ENCODE data around the gene AARS2.

DNA sequence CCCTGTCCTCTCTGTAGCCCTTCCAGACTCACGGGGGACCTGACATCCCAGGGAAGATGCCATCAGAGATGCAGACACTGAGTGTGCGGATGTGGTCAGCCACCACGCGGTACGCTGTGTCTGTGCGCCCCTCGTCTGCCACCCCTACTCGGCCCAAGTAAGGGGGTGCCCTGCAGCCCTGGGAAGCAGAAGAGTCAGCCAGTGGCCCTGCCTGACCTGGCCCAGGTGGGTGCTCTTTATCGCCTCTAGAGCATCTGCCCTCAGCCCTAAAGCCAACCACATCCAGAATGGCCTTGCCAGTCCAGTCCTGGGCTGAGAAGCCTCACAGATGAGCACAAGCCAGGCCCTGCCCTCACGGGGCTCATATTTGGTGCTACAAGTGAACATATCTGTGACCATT is 5.9 kb downstream of the AARS2 start:
- TF ChIP-seq CTCF (IDR thresholded peaks at IDR 0.05) (no peak), POLR2A (IDR thresholded peaks at IDR 0.05) (no peak), POLR2AphosphoS5 (IDR thresholded peaks at IDR 0.05) (no peak), EP300 (IDR thresholded peaks at IDR 0.05) (no peak)
